Brain microvascular endothelial cell (primary cell): ENCODE data around the gene CTNND2.

Experiments used
- DNase-seq: peaks from one replicate; pipeline ENCODE4 v3.0.0-alpha.2; 2020
- H3K27ac ChIP-seq: fragments of 250-450 bp; sonication (Bioruptor Pico); 2 replicates; pipeline ENCODE4 v1.5.1; 2020; ENCODE audit warnings: mild to moderate bottlenecking, moderate library complexity
- H3K27me3 ChIP-seq: fragments of 250-450 bp; sonication (Bioruptor Pico); replicated peaks from 2 replicates; pipeline ENCODE4 v1.5.1; 2020; ENCODE audit warnings: mild to moderate bottlenecking
- H3K36me3 ChIP-seq: fragments of 250-450 bp; sonication (Bioruptor Pico); replicated peaks from 2 replicates; pipeline ENCODE4 v1.5.1; 2020; ENCODE audit warnings: mild to moderate bottlenecking
- H3K4me3 ChIP-seq: 2 replicates; pipeline ENCODE4 v1.5.1; 2011; ENCODE audit warnings: low read depth, mild to moderate bottlenecking, control low read depth, low read length, moderate library complexity
- in situ Hi-C: cut with HindIII; loops from 2 replicates; pipeline ENCODE4 v1.10.0; 2017; ENCODE audit warnings: low sequenced_read_pairs, low pct_ligation_motif_present
- TF ChIP-seq, protein P1 (sequence below): IDR thresholded peaks from 2 replicates; pipeline ENCODE4 v1.5.1; 2011; ENCODE audit warnings: low read depth, mild to moderate bottlenecking, moderate library complexity, low read length, control low read depth, inconsistent platforms; ENCODE audit errors: missing control alignments

The CTNND2 gene

DNA sequence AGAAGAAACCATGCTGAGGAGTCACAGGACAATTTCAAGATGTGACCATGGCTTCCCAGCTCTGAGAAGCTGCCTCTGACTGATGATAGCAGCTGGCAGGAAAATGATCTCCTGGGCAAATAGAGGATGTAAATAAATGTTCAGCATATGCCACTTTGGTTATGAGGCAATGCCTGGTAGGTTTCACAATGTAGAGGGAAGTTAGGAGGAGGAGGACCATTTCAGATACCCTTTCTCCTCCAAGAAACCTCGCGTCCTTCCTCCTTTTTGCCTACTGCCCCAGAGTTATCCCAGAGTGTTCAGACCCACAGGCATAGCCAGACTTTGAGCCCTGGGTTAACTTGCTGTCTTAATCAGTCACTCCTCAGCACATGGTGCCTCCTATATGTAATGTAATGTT is 601.6 kb downstream of the CTNND2 start:
- no peak overlapping the region for H3K4me3 ChIP-seq
- TF ChIP-seq, protein P1, sequence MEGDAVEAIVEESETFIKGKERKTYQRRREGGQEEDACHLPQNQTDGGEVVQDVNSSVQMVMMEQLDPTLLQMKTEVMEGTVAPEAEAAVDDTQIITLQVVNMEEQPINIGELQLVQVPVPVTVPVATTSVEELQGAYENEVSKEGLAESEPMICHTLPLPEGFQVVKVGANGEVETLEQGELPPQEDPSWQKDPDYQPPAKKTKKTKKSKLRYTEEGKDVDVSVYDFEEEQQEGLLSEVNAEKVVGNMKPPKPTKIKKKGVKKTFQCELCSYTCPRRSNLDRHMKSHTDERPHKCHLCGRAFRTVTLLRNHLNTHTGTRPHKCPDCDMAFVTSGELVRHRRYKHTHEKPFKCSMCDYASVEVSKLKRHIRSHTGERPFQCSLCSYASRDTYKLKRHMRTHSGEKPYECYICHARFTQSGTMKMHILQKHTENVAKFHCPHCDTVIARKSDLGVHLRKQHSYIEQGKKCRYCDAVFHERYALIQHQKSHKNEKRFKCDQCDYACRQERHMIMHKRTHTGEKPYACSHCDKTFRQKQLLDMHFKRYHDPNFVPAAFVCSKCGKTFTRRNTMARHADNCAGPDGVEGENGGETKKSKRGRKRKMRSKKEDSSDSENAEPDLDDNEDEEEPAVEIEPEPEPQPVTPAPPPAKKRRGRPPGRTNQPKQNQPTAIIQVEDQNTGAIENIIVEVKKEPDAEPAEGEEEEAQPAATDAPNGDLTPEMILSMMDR, result no peak

DNA sequence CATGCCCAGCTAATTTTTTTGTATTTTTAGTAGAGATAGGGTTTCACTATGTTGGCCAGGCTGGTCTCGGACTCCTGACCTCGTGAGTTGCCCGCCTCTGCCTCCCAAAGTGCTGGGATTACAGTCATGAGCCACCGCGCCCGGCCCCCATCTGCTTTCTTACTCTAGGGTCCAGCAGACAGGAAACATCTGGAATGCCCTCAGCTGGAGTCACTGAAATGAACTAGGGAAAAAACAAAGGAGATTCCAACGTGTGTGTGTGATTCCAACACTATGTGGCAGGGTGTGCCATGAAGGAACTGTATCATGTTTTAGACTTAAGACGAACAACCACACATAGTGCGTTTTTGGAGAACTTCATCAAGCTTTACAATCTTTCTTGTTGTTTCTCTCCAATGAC is 603.1 kb downstream of the CTNND2 start:
- DNase-seq, result no peak
- H3K4me3 ChIP-seq, result no peak overlapping the region
- no peaks in the 10 kb centered on the region for H3K27me3 ChIP-seq
- H3K27ac ChIP-seq, result no peak overlapping the region
- in situ Hi-C loops, result no loop called here
- H3K36me3 ChIP-seq, result no peaks in the 10 kb centered on the region
- TF ChIP-seq, protein P1, result no peak

More for the DNA sequence above, 601.6 kb downstream of the CTNND2 start:
- H3K36me3 ChIP-seq, result no peaks in the 10 kb centered on the region
- no peak overlapping the region for H3K27ac ChIP-seq
- H3K27me3 ChIP-seq, result no peaks in the 10 kb centered on the region
- in situ Hi-C loops, result no loop called here
- DNase-seq, result no peak

DNA sequence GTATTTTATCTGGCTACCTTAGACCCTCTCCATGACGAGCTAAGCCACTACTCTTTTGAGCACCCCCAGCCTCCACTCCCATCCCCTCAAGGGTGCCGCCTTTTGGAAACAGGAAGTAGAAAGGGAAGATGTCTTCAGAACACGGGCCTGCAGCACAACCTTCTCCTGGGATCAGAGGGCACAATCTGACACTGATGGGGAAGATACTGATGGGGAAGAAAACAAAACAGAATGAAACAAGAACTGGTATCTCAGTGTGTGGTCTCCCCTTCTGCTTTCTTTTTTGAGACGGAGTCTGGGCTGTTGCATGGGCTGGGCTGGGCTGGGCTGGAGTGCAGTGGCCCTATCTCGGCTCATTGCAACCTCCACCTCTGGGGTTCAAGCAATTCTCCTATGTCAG is 603.5 kb downstream of the CTNND2 start:
- Histone ChIP-seq H3K27ac (no peak overlapping the region), H3K4me3 (no peak overlapping the region), H3K27me3 (no peaks in the 10 kb centered on the region), H3K36me3 (no peaks in the 10 kb centered on the region)
- in situ Hi-C loops, result no loop called here
- TF ChIP-seq, protein P1, result no peak
- DNase-seq, result no peak

DNA sequence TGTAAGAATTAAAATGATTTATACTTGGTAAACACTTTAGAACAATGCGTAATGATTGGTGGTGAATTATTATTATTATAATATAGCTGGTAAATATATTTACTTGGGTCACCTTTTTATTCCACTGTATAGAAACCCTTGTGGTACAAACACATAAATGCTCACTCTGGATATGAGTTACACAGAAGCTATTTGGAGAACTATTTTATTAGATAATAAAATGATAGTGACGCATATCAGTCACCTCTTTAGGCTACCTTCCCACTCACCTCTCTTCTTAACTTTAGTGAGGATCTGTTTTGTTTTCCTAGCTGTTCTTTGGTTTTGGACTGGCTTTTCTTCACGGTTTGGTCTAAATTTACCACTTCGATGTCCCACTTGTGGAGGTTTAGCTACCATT is 605.4 kb downstream of the CTNND2 start:
- in situ Hi-C loops, result no loop called here
- Histone ChIP-seq H3K27ac (no peak overlapping the region), H3K27me3 (no peaks in the 10 kb centered on the region), H3K4me3 (no peak overlapping the region), H3K36me3 (no peaks in the 10 kb centered on the region)
- TF ChIP-seq, protein P1, result no peak
- DNase-seq, result no peak

DNA sequence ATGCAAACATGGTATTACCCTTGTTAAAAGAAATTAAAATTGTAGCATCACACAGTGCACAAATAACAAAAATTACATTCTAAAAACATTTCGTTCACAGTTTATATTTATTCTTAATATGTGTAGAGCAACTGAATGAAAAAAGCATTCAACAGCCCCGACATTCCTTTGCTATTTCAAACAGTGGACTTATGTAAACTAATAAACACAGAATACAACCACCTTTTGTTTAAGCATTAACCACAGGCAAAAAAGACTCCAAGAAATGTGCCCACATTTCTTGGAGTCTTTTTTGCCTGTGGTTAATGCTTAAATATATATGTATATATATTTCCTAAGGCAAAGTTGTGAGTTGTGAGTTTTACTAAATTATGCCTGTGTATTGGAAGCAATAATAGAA is 610.7 kb downstream of the CTNND2 start:
- DNase-seq, result no peak
- Histone ChIP-seq H3K27ac (no peak overlapping the region), H3K4me3 (no peak overlapping the region), H3K27me3 (no peaks in the 10 kb centered on the region), H3K36me3 (no peaks in the 10 kb centered on the region)
- TF ChIP-seq, protein P1, result no peak
- in situ Hi-C loops, result no loop called here

DNA sequence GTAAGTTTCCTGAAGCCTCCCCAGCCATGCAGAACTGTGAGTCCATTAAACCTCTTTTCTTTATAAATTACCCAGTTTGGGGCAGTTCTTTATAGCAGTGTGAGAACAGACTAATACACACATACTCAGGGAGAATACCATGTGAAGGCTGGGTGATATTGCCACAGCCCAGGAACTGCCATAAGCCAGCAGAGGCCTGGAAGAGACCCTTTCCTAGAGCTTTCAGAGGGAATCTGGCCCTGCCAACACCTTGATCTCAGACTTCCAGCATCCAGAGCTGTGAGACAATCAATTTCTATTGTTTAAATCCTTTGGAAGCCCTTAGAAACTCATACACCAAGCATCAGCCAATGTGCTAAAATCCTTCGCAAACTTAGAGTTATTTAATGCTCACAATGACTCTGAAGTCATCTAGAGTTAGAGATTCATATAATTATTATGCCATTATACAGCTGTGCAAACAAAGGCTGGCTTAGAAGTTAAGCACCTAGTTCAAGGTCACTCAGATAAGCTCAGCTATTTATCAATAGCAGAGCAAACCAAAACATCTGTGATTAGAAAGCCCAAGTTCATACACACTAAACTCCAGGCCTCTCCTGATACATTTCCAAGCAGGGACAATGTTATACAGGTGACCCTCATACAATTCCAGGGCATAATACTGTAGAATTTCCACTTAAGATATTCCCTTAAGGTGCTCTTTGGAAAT is 611.4 kb downstream of the CTNND2 start:
- in situ Hi-C loops, result no loop called here
- H3K27me3 ChIP-seq, result no peaks in the 10 kb centered on the region
- no peaks in the 10 kb centered on the region for H3K36me3 ChIP-seq
- TF ChIP-seq, protein P1, result no peak
- H3K4me3 ChIP-seq, result no peak overlapping the region
- H3K27ac ChIP-seq, result no peak overlapping the region
- DNase-seq, result no peak
